ENCODE data around the gene ENOX1. TPM values are rescaled to one million over a fixed set of nuclear protein-coding genes. Genes with fewer than 3 reads are reported as not detected.
"Not testable (repeated sequence)": the region's sequence is repeated elsewhere in the genome, so short reads cannot be mapped to it uniquely, and the experiment has no call there.

Gene ENOX1
- total RNA-seq, 1 experiment from 2014 or later, result 0.26 TPM

GRCh38 chr13:43425234-43425633 lies 361.5 kb downstream of the ENOX1 start:
- H3K9me3 Mint-ChIP-seq, result peaks cover 8% of the 10 kb centered on the region
- H3K4me1 Mint-ChIP-seq, result peaks cover 41% of the 10 kb centered on the region
- POLR2A ChIA-PET, result no interaction called here
- no peak overlapping the region; the same call in 1 of the 2 replicates for H3K4me3 Mint-ChIP-seq
- peak overlapping the region; percentile 72; the same call in 1 of the 2 replicates for H3K27ac Mint-ChIP-seq
- TF ChIP-seq ZNF396 (CRISPR knock-in tag; IDR thresholded peaks at IDR 0.05; ENCODE audit: borderline replicate concordance) (no peak), TEAD1 (CRISPR knock-in tag; IDR thresholded peaks at IDR 0.05) (0 out of 2 replicates have a peak, but pooled peaks have one; percentile 28)
- DNase-seq (ENCODE audit: low spot score), result no peak
- peak; percentile 91 for ATAC-seq
- no peaks in the 10 kb centered on the region for H3K27me3 Mint-ChIP-seq (ENCODE audit: low read depth)
- H3K36me3 Mint-ChIP-seq, result peaks cover 3% of the 10 kb centered on the region; the same call in 1 of the 2 replicates
- CTCF ChIA-PET, result interaction anchor here (0.6 kb wide), 1 partner anchor 363 kb away, joined by 3 read pairs; no protein-coding TSS in a partner anchor

DNA sequence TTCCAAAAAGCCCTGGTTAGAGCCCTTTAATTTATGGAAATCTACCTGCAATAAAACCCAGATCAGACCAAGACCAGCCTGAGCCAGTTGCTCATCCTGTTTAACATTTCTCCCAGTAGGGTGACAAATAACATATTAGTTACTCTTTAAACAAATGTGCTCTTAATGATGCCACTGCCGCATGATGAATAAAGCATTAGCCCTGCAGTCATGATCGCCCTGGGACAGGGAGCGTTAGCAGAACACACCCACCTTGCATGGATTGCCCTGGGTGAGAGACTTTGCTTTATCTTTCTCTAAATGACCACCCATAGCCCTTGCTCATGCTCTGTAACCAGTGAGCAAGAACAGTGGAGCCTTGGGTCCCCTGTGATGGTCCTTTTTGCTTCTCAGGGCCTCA lies 362.4 kb downstream of the ENOX1 start:
- TF ChIP-seq, protein P1, sequence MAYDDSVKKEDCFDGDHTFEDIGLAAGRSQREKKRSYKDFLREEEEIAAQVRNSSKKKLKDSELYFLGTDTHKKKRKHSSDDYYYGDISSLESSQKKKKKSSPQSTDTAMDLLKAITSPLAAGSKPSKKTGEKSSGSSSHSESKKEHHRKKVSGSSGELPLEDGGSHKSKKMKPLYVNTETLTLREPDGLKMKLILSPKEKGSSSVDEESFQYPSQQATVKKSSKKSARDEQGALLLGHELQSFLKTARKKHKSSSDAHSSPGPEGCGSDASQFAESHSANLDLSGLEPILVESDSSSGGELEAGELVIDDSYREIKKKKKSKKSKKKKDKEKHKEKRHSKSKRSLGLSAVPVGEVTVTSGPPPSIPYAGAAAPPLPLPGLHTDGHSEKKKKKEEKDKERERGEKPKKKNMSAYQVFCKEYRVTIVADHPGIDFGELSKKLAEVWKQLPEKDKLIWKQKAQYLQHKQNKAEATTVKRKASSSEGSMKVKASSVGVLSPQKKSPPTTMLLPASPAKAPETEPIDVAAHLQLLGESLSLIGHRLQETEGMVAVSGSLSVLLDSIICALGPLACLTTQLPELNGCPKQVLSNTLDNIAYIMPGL (CRISPR knock-in tag; IDR thresholded peaks at IDR 0.05), result no peak
- TF ChIP-seq ZNF532 (CRISPR knock-in tag; IDR thresholded peaks at IDR 0.05; ENCODE audit: borderline replicate concordance), result no peak
- no peak for TF ChIP-seq ATF3 (CRISPR knock-in tag; conservative IDR thresholded peaks at IDR 0.05)
- no peak for TF ChIP-seq OVOL2 (CRISPR knock-in tag; IDR thresholded peaks at IDR 0.05; ENCODE audit: borderline replicate concordance)
- DNase-seq (ENCODE audit: low spot score) (no peak), ATAC-seq (no peak)
- Mint-ChIP-seq H3K4me3 (no peak overlapping the region), H3K27me3 (ENCODE audit: low read depth) (no peaks in the 10 kb centered on the region), H3K36me3 (peaks cover 7% of the 10 kb centered on the region; the same call in 1 of the 2 replicates), H3K4me1 (peaks cover 34% of the 10 kb centered on the region), H3K27ac (peak overlapping the region; percentile 38; the same call in 1 of the 2 replicates), H3K9me3 (peaks cover 16% of the 10 kb centered on the region)
- POLR2A ChIA-PET, result no interaction called here
- CTCF ChIA-PET, result no interaction called here

- H3K36me3 Mint-ChIP-seq, result peaks cover 7% of the 10 kb centered on the region; the same call in 1 of the 2 replicates
- no peaks in the 10 kb centered on the region for H3K27me3 Mint-ChIP-seq (ENCODE audit: low read depth)
- ChIA-PET POLR2A (interaction anchor here (0.7 kb wide), 1 partner anchor 185 kb away, joined by 3 read pairs; no protein-coding TSS in a partner anchor), CTCF (no interaction called here)
- ATAC-seq (no peak), DNase-seq (ENCODE audit: low spot score) (no peak)
- no peak overlapping the region for H3K27ac Mint-ChIP-seq
- TF ChIP-seq, protein P2, sequence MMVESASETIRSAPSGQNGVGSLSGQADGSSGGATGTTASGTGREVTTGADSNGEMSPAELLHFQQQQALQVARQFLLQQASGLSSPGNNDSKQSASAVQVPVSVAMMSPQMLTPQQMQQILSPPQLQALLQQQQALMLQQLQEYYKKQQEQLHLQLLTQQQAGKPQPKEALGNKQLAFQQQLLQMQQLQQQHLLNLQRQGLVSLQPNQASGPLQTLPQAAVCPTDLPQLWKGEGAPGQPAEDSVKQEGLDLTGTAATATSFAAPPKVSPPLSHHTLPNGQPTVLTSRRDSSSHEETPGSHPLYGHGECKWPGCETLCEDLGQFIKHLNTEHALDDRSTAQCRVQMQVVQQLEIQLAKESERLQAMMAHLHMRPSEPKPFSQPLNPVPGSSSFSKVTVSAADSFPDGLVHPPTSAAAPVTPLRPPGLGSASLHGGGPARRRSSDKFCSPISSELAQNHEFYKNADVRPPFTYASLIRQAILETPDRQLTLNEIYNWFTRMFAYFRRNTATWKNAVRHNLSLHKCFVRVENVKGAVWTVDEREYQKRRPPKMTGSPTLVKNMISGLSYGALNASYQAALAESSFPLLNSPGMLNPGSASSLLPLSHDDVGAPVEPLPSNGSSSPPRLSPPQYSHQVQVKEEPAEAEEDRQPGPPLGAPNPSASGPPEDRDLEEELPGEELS (CRISPR knock-in tag; IDR thresholded peaks at IDR 0.05), result no peak
- TF ChIP-seq TP53 (CRISPR knock-in tag; IDR thresholded peaks at IDR 0.05), result no peak
- TF ChIP-seq, protein P3, sequence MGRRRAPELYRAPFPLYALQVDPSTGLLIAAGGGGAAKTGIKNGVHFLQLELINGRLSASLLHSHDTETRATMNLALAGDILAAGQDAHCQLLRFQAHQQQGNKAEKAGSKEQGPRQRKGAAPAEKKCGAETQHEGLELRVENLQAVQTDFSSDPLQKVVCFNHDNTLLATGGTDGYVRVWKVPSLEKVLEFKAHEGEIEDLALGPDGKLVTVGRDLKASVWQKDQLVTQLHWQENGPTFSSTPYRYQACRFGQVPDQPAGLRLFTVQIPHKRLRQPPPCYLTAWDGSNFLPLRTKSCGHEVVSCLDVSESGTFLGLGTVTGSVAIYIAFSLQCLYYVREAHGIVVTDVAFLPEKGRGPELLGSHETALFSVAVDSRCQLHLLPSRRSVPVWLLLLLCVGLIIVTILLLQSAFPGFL (CRISPR knock-in tag; IDR thresholded peaks at IDR 0.05; ENCODE audit: borderline replicate concordance), result no peak
- no peak for TF ChIP-seq ZNF232 (CRISPR knock-in tag; IDR thresholded peaks at IDR 0.05)
- no peak for TF ChIP-seq E2F5 (CRISPR knock-in tag; IDR thresholded peaks at IDR 0.05)
- TF ChIP-seq ATF1 (CRISPR knock-in tag; IDR thresholded peaks at IDR 0.05), result no peak
- no peak for TF ChIP-seq CREB1 (CRISPR knock-in tag; IDR thresholded peaks at IDR 0.05)
- TF ChIP-seq FOXJ3 (CRISPR knock-in tag; IDR thresholded peaks at IDR 0.05; ENCODE audit: borderline replicate concordance), result no peak
- TF ChIP-seq RELA (CRISPR knock-in tag; IDR thresholded peaks at IDR 0.05; ENCODE audit: borderline replicate concordance), result no peak
- no peak overlapping the region for H3K4me3 Mint-ChIP-seq
- peaks cover 23% of the 10 kb centered on the region for H3K4me1 Mint-ChIP-seq
- H3K9me3 Mint-ChIP-seq, result peaks cover 18% of the 10 kb centered on the region
Measured at GRCh38 chr13:43422116-43422515, 364.7 kb downstream of the ENOX1 start.

DNA sequence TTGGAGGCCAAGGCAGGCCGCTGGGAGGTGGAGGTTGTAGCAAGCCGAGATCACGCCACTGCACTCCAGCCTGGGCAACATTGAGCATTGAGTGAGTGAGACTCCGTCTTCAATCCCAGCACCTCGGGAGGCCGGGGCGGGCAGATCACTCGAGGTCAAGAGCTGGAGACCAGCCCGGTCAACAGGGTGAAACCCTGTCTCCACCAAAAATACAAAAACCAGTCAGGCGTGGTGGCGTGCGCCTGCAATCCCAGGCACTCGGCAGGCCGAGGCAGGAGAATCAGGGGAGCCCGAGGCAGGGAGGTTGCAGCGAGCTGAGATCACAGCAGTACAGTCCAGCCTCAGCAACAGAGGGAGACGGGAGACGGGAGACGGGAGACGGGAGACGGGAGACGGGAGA lies 369.9 kb downstream of the ENOX1 start:
- POLR2A ChIA-PET; CTCF ChIA-PET; H3K27ac Mint-ChIP-seq; H3K4me1 Mint-ChIP-seq; H3K27me3 Mint-ChIP-seq (ENCODE audit: low read depth); ATAC-seq; H3K36me3 Mint-ChIP-seq; H3K4me3 Mint-ChIP-seq; DNase-seq (ENCODE audit: low spot score): not testable (repeated sequence)
- H3K9me3 Mint-ChIP-seq, result peaks cover 21% of the 10 kb centered on the region

DNA sequence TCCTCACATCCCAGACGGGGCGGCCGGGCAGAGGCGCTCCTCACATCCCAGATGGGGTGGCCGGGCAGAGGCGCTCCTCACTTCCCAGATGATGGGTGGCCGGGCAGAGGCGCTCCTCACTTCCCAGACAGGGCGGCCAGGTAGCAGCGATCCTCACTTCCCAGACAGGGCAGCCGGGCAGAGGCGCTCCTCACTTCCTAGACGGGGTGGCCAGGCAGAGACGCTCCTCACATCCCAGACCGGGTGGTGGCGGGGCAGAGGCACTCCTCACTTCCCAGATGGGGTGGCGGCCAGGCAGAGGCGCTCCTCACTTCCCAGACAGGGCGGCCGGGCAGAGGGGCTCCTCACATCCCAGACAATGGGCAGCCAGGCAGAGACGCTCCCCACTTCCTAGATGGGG lies 370.4 kb downstream of the ENOX1 start:
- H3K4me3 Mint-ChIP-seq; H3K4me1 Mint-ChIP-seq; POLR2A ChIA-PET; H3K27me3 Mint-ChIP-seq (ENCODE audit: low read depth); H3K36me3 Mint-ChIP-seq; CTCF ChIA-PET; DNase-seq (ENCODE audit: low spot score); H3K27ac Mint-ChIP-seq; ATAC-seq: not testable (repeated sequence)
- H3K9me3 Mint-ChIP-seq, result peaks cover 21% of the 10 kb centered on the region
